GM23338 (cell line): ENCODE measurements around the gene G6PC3. TPM values are rescaled to one million over a fixed set of nuclear protein-coding genes. Genes with fewer than 3 reads are reported as not detected.

Source experiments
- ATAC-seq: fragments of 200-7000 bp; cut with Tn5 transposase; 3 replicates; pipeline ENCODE4 v1.9.1; 2020
- DNase-seq: peaks from one replicate; pipeline ENCODE4 v3.0.0-alpha.2; 2015; ENCODE audit warnings: low spot score
- H2AFZ ChIP-seq: fragments of 200-600 bp; sonication (generic); 2 replicates; pipeline ENCODE4 v1.8.0; 2016; ENCODE audit warnings: antibody characterized with exemption, mild to moderate bottlenecking, moderate library complexity
- H3F3A ChIP-seq: fragments of 200-600 bp; sonication (generic); replicated peaks from 2 replicates; pipeline ENCODE4 v1.8.0; 2017; ENCODE audit warnings: antibody characterized with exemption, mixed run types, low read depth
- H3K27ac ChIP-seq: fragments of 200-600 bp; sonication (generic); 2 replicates; pipeline ENCODE4 v1.6.1; 2016; ENCODE audit warnings: low read depth
- H3K27me3 ChIP-seq: fragments of 200-600 bp; sonication (generic); 2 replicates; pipeline ENCODE4 v1.8.0; 2016; ENCODE audit warnings: mild to moderate bottlenecking, mixed run types, moderate library complexity; ENCODE audit not compliant: insufficient read depth
- H3K36me3 ChIP-seq: fragments of 200-600 bp; sonication (generic); 2 replicates; pipeline ENCODE4 v1.8.0; 2016; ENCODE audit warnings: mild to moderate bottlenecking; ENCODE audit not compliant: insufficient read depth
- H3K4me1 ChIP-seq: fragments of 200-600 bp; sonication (generic); 2 replicates; pipeline ENCODE4 v1.8.0; 2016; ENCODE audit warnings: mild to moderate bottlenecking, moderate library complexity; ENCODE audit not compliant: insufficient read depth
- H3K4me2 ChIP-seq: fragments of 200-600 bp; sonication (generic); 2 replicates; pipeline ENCODE4 v1.7.1; 2017; ENCODE audit warnings: mixed run types
- H3K4me3 ChIP-seq: fragments of 200-600 bp; sonication (generic); 2 replicates; pipeline ENCODE4 v1.6.1; 2016; ENCODE audit warnings: mixed run types
- H3K79me2 ChIP-seq: fragments of 200-600 bp; sonication (generic); replicated peaks from 2 replicates; pipeline ENCODE4 v1.8.0; 2017; ENCODE audit warnings: mild to moderate bottlenecking; ENCODE audit not compliant: insufficient read depth
- H3K9me2 ChIP-seq: fragments of 200-600 bp; sonication (generic); 2 replicates; pipeline ENCODE4 v1.8.0; 2017; ENCODE audit not compliant: insufficient read depth
- H4K20me1 ChIP-seq: fragments of 200-600 bp; sonication (generic); replicated peaks from 2 replicates; pipeline ENCODE4 v1.8.0; 2017; ENCODE audit warnings: mild to moderate bottlenecking; ENCODE audit not compliant: insufficient read depth
- H3K27ac Mint-ChIP-seq: 2 replicates; pipeline ENCODE4 v1.8.0; 2020; ENCODE audit warnings: inconsistent platforms, mild to moderate bottlenecking, moderate library complexity, mixed read lengths
- H3K27me3 Mint-ChIP-seq: 3 replicates; pipeline ENCODE4 v1.8.0; 2022; ENCODE audit warnings: low read depth, mild to moderate bottlenecking, moderate library complexity, mixed read lengths, inconsistent platforms; ENCODE audit not compliant: insufficient read depth, poor library complexity
- H3K36me3 Mint-ChIP-seq: 3 replicates; pipeline ENCODE4 v1.8.0; 2021; ENCODE audit warnings: low read depth, mild to moderate bottlenecking, inconsistent platforms, moderate library complexity, mixed read lengths
- H3K4me1 Mint-ChIP-seq: 3 replicates; pipeline ENCODE4 v1.8.0; 2020; ENCODE audit warnings: mild to moderate bottlenecking, inconsistent platforms, mixed read lengths
- H3K4me3 Mint-ChIP-seq: 3 replicates; pipeline ENCODE4 v1.8.0; 2021; ENCODE audit warnings: moderate library complexity, mild to moderate bottlenecking, inconsistent platforms, mixed read lengths
- H3K9me3 Mint-ChIP-seq: 3 replicates; pipeline ENCODE4 v1.8.0; 2020; ENCODE audit warnings: moderate library complexity, mild to moderate bottlenecking, inconsistent platforms, mixed read lengths
- CREB1 ChIP-seq: fragments of 250-450 bp; sonication (Bioruptor Pico); IDR thresholded peaks from 2 replicates; pipeline ENCODE4 v1.5.0; 2020; ENCODE audit warnings: low read depth, mild to moderate bottlenecking, moderate library complexity
- JUNB ChIP-seq: IDR thresholded peaks from one replicate; pipeline ENCODE4 v1.6.1; 2016; ENCODE audit warnings: antibody characterized with exemption; ENCODE audit not compliant: unreplicated experiment
- NANOG ChIP-seq: IDR thresholded peaks from 2 replicates; pipeline ENCODE4 v1.6.1; 2016; ENCODE audit warnings: antibody characterized with exemption, borderline replicate concordance
- POLR2AphosphoS5 ChIP-seq: IDR thresholded peaks from 2 replicates; pipeline ENCODE4 v1.6.1; 2016; ENCODE audit warnings: antibody characterized with exemption, low read depth
- STAT1 ChIP-seq: IDR thresholded peaks from one replicate; pipeline ENCODE4 v1.6.1; 2016; ENCODE audit warnings: antibody characterized with exemption; ENCODE audit not compliant: unreplicated experiment
- ZNF114 ChIP-seq: fragments of 250-450 bp; sonication (Bioruptor Pico); IDR thresholded peaks from 2 replicates; pipeline ENCODE4 v1.5.0; 2020; ENCODE audit warnings: mild to moderate bottlenecking, moderate library complexity
- ZNF331 ChIP-seq: fragments of 250-450 bp; sonication (Bioruptor Pico); IDR thresholded peaks from 2 replicates; pipeline ENCODE4 v1.5.0; 2020; ENCODE audit warnings: low read depth, mild to moderate bottlenecking, moderate library complexity
- ZNF462 ChIP-seq: fragments of 250-450 bp; sonication (Bioruptor Pico); IDR thresholded peaks from 2 replicates; pipeline ENCODE4 v1.5.0; 2020; ENCODE audit warnings: mild to moderate bottlenecking, moderate library complexity
- polyA plus RNA-seq: library from polyadenylated mRNA; unstranded; fragments of >200 nt; fragmentation: Nextera tagmentation; extraction: Ambion mirVana; gene quantifications from 2 replicates; pipeline ENCODE4 v1.2.1, GENCODE V29; 2016
- total RNA-seq: library from RNA; depleted of rRNA; stranded (reverse); fragments of >200 nt; shearing (Covaris generic); gene quantifications from 2 replicates; pipeline ENCODE4 v1.2.3, GENCODE V29; 2014
- TF ChIP-seq, protein P1 (sequence below), 2 experiments: fragments of 200-600 bp in 1 of 2; sonication (generic) in 1 of 2; conservative IDR thresholded peaks; 2 replicates each; pipeline versions ENCODE4 v1.5.1 to v1.6.1; 2016 to 2017; ENCODE audit warnings: antibody characterized with exemption in 2 of 2, low read depth in 2 of 2, mild to moderate bottlenecking in 2 of 2, moderate library complexity in 1 of 2
- TF ChIP-seq, protein P2 (sequence below): IDR thresholded peaks from one replicate; pipeline ENCODE4 v1.6.1; 2018; ENCODE audit warnings: antibody characterized with exemption; ENCODE audit not compliant: unreplicated experiment

G6PC3 gene
- total and polyA plus RNA-seq, 2 experiments from 2014 or later, result 112 to 143 TPM

DNA sequence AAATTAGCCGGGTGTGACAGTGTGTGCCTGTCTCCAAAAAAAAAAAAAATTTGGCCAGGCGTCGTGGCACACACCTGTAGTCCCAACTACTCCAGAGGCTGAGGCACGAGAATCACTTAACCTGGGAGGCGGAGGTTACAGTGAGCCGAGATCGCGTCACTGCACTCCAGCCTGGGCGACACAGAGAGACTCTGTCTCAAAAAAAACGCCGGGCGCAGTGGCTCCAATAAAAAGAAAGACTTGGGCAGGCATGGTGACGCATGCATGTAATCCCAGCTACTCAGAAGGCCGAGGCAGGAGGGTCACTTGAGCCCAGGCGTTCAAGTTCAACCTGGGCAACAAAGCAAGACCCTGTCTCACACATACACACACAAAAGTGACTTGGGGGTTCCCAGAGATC lies 7.7 kb upstream of the G6PC3 start:
- no peaks in the 10 kb centered on the region; the same call in 2 of the 3 replicates for H3K9me3 Mint-ChIP-seq
- H3K4me3 Mint-ChIP-seq, result no peak overlapping the region
- no peak for ATAC-seq
- Histone ChIP-seq H3K36me3 (peaks cover 54% of the 10 kb centered on the region), H3K27me3 (no peaks in the 10 kb centered on the region), H3K4me2 (no peak overlapping the region), H4K20me1 (peaks cover 59% of the 10 kb centered on the region), H3K27ac (no peak overlapping the region; the same call in 1 of the 2 replicates), H3F3A (peaks cover 22% of the 10 kb centered on the region; the same call in 1 of the 2 replicates), H3K4me1 (peaks cover 18% of the 10 kb centered on the region), H3K79me2 (peaks cover 83% of the 10 kb centered on the region), H3K4me3 (no peak overlapping the region), H2AFZ (no peak overlapping the region), H3K9me2 (no peaks in the 10 kb centered on the region; the same call in 1 of the 2 replicates)
- H3K27ac Mint-ChIP-seq, result 0 out of 2 replicates have a peak overlapping the region, but pooled peaks have one; percentile 39
- TF ChIP-seq, protein P1, sequence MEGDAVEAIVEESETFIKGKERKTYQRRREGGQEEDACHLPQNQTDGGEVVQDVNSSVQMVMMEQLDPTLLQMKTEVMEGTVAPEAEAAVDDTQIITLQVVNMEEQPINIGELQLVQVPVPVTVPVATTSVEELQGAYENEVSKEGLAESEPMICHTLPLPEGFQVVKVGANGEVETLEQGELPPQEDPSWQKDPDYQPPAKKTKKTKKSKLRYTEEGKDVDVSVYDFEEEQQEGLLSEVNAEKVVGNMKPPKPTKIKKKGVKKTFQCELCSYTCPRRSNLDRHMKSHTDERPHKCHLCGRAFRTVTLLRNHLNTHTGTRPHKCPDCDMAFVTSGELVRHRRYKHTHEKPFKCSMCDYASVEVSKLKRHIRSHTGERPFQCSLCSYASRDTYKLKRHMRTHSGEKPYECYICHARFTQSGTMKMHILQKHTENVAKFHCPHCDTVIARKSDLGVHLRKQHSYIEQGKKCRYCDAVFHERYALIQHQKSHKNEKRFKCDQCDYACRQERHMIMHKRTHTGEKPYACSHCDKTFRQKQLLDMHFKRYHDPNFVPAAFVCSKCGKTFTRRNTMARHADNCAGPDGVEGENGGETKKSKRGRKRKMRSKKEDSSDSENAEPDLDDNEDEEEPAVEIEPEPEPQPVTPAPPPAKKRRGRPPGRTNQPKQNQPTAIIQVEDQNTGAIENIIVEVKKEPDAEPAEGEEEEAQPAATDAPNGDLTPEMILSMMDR (conservative IDR thresholded peaks at IDR 0.05; ENCODE audit: low read depth in 2 of 2), result no peak
- TF ChIP-seq ZNF462 (CRISPR knock-in tag), result no peak
- TF ChIP-seq CREB1 (CRISPR knock-in tag), result no peak
- TF ChIP-seq ZNF331, result no peak
- TF ChIP-seq STAT1, result no peak
- TF ChIP-seq ZNF114 (CRISPR knock-in tag), result no peak
- TF ChIP-seq NANOG, result no peak
- TF ChIP-seq, protein P2, sequence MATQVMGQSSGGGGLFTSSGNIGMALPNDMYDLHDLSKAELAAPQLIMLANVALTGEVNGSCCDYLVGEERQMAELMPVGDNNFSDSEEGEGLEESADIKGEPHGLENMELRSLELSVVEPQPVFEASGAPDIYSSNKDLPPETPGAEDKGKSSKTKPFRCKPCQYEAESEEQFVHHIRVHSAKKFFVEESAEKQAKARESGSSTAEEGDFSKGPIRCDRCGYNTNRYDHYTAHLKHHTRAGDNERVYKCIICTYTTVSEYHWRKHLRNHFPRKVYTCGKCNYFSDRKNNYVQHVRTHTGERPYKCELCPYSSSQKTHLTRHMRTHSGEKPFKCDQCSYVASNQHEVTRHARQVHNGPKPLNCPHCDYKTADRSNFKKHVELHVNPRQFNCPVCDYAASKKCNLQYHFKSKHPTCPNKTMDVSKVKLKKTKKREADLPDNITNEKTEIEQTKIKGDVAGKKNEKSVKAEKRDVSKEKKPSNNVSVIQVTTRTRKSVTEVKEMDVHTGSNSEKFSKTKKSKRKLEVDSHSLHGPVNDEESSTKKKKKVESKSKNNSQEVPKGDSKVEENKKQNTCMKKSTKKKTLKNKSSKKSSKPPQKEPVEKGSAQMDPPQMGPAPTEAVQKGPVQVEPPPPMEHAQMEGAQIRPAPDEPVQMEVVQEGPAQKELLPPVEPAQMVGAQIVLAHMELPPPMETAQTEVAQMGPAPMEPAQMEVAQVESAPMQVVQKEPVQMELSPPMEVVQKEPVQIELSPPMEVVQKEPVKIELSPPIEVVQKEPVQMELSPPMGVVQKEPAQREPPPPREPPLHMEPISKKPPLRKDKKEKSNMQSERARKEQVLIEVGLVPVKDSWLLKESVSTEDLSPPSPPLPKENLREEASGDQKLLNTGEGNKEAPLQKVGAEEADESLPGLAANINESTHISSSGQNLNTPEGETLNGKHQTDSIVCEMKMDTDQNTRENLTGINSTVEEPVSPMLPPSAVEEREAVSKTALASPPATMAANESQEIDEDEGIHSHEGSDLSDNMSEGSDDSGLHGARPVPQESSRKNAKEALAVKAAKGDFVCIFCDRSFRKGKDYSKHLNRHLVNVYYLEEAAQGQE, result no peak
- TF ChIP-seq JUNB, result no peak
- TF ChIP-seq POLR2AphosphoS5, result no peak
- DNase-seq, result no peak
- H3K36me3 Mint-ChIP-seq, result peaks cover 67% of the 10 kb centered on the region
- peaks cover 22% of the 10 kb centered on the region for H3K4me1 Mint-ChIP-seq
- peaks cover 2% of the 10 kb centered on the region for H3K27me3 Mint-ChIP-seq
